Prostate gland (tissue), 2 donors: ENCODE data around the gene SLC16A2. TPM values are rescaled to one million over a fixed set of nuclear protein-coding genes. Genes with fewer than 3 reads are reported as not detected.

Experiments used
- DNase-seq: peaks from one replicate; pipeline ENCODE4 v3.0.0-alpha.2; 2019; ENCODE audit warnings: low spot score
- H3K27ac ChIP-seq, 2 donors: fragments of 200-600 bp; sonication (generic); 2 replicates each; pipeline ENCODE4 v1.5.1; 2017 to 2019
- H3K27me3 ChIP-seq: fragments of 200-600 bp; sonication (generic); replicated peaks from 2 replicates; pipeline ENCODE4 v1.5.1; 2019; ENCODE audit not compliant: insufficient read depth
- H3K36me3 ChIP-seq, 2 donors: fragments of 200-600 bp; sonication (generic); 1 replicate in 1 of 2; 2 replicates in 1 of 2; pipeline versions ENCODE4 v1.5.1 to v1.8.1; 2017 to 2019
- H3K4me1 ChIP-seq: fragments of 200-600 bp; sonication (generic); replicated peaks from 2 replicates; pipeline ENCODE4 v1.5.1; 2019
- H3K4me3 ChIP-seq, 2 donors: fragments of 200-600 bp; sonication (generic); 2 replicates each; pipeline ENCODE4 v1.5.1; 2017 to 2019
- H3K9me3 ChIP-seq: fragments of 200-600 bp; sonication (generic); 2 replicates; pipeline ENCODE4 v1.5.1; 2017
- POLR2A ChIP-seq: fragments of 450-650 bp; IDR thresholded peaks from one replicate; pipeline ENCODE4 v1.6.1; 2016; ENCODE audit warnings: antibody characterized with exemption, mild to moderate bottlenecking
- POLR2AphosphoS5 ChIP-seq: sonication (generic); formaldehyde crosslinking; IDR thresholded peaks from one replicate; pipeline ENCODE4 v1.6.1; 2017; ENCODE audit warnings: antibody characterized with exemption
- WGBS: methylation state at CpG from one replicate; pipeline ENCODE4 v1.1.5; 2018; 5-methylcytosine and 5-hydroxymethylcytosine counted together
- intact Hi-C: fragments of 100-400 bp; cut with DNase I; formaldehyde crosslinking; loops from one replicate; pipeline ENCODE4 v1.14.2; 2022
- total RNA-seq, 2 donors: library from RNA; depleted of rRNA; stranded (reverse); fragments of >200 nt; gene quantifications; one replicate each; pipeline ENCODE4 v1.1.0, GENCODE V29; 2016
- TF ChIP-seq, protein P1 (sequence below), 4 experiments: fragments of 200-600 bp in 2 of 4; fragments of 450-650 bp in 2 of 4; sonication (generic) in 2 of 4; IDR thresholded peaks; 1 replicate in 3 of 4; 2 replicates in 1 of 4; pipeline ENCODE4 v1.5.1; 2016 to 2019; ENCODE audit warnings: antibody characterized with exemption in 4 of 4, mild to moderate bottlenecking in 2 of 4, moderate library complexity in 2 of 4

The SLC16A2 gene
- total RNA-seq, 2 donors from 2014 or later: 8.7 to 9.3 TPM

DNA sequence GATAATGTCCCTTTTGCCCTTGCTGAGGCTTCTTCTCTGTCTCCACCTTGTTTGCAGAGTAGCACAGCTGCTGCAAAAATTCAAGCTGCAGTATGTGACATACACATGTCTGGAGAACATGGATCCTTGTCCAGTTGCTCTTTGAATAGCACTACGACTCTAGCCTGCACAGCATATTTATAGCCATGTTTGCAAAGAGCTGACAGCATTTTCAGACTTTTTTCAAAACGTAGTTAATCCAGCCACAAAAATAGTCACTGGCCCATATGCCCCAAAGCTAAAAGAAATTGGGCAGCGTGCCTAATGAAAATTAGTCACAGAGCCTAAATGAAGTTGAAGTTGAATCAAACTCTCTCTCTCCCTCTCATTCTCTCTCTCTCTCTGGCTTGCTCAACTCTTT lies 17.5 kb downstream of the SLC16A2 start:
- intact Hi-C loops: no loop called here
- no peaks in the 10 kb centered on the region for H3K36me3 ChIP-seq
- H3K4me3 ChIP-seq: no peak overlapping the region
- no peaks in the 10 kb centered on the region for H3K27me3 ChIP-seq
- no peak for DNase-seq
- H3K27ac ChIP-seq: no peak overlapping the region
- TF ChIP-seq, protein P1, sequence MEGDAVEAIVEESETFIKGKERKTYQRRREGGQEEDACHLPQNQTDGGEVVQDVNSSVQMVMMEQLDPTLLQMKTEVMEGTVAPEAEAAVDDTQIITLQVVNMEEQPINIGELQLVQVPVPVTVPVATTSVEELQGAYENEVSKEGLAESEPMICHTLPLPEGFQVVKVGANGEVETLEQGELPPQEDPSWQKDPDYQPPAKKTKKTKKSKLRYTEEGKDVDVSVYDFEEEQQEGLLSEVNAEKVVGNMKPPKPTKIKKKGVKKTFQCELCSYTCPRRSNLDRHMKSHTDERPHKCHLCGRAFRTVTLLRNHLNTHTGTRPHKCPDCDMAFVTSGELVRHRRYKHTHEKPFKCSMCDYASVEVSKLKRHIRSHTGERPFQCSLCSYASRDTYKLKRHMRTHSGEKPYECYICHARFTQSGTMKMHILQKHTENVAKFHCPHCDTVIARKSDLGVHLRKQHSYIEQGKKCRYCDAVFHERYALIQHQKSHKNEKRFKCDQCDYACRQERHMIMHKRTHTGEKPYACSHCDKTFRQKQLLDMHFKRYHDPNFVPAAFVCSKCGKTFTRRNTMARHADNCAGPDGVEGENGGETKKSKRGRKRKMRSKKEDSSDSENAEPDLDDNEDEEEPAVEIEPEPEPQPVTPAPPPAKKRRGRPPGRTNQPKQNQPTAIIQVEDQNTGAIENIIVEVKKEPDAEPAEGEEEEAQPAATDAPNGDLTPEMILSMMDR (IDR thresholded peaks at IDR 0.05): no peak
- TF ChIP-seq POLR2AphosphoS5: no peak
- no peak for TF ChIP-seq POLR2A
- WGBS: 62% methylated on average over 3 of the region's 3 CpGs
- no peaks in the 10 kb centered on the region for H3K4me1 ChIP-seq
- no peaks in the 10 kb centered on the region for H3K9me3 ChIP-seq

DNA sequence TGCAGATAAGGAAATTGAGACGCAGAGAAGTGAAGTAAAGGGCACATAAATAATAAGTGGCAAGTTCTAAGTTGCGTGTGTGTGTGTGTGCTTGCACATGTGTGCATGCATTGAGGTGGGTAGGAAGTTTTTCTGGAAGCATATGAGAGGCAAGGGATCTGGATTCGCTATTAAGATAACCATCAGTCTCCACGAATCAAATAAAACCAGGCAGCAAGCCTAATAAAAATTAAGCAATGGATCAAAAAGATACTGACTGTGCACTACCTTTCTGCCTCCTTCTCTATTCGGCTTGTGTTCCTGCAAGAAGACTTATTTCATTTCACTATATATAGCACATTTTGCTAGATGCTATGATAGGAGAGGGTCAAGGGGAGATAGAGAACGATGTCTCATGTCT lies 23.8 kb downstream of the SLC16A2 start:
- WGBS: 27% methylated on average over 6 of the region's 6 CpGs
- no peak for DNase-seq
- Histone ChIP-seq H3K9me3 (no peaks in the 10 kb centered on the region), H3K4me1 (no peaks in the 10 kb centered on the region), H3K27me3 (no peaks in the 10 kb centered on the region), H3K4me3 (no peak overlapping the region), H3K36me3 (no peaks in the 10 kb centered on the region), H3K27ac (no peak overlapping the region)
- TF ChIP-seq, protein P1 (IDR thresholded peaks at IDR 0.05): no peak
- TF ChIP-seq POLR2AphosphoS5 (no peak), POLR2A (no peak)
- intact Hi-C loops: no loop called here

DNA sequence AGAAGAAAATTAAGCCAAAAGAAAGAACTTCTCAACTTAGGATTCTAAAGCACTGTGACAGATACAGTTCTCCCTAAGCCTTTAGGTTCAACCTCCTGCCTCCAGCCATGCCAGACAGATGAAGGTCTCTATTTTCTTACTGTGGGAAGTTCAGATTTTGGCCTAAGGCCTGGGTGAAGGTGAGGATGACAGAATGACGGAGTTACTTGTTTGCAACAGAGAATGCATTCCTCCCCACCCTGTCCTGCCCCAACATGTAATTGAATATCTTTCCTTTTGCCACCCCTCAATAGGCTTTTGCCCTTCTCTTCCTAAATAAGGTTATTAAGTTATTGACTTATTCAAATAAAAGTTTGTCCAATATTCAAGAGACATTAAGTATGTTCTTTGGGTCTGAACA lies 25.6 kb downstream of the SLC16A2 start:
- H3K9me3 ChIP-seq: no peaks in the 10 kb centered on the region
- no peaks in the 10 kb centered on the region for H3K36me3 ChIP-seq
- TF ChIP-seq POLR2A (no peak), POLR2AphosphoS5 (no peak)
- TF ChIP-seq, protein P1 (IDR thresholded peaks at IDR 0.05): no peak
- DNase-seq: no peak
- no peak overlapping the region for H3K27ac ChIP-seq
- 71% methylated on average over 1 of the region's 1 CpG for WGBS
- no peaks in the 10 kb centered on the region for H3K27me3 ChIP-seq
- no peak overlapping the region for H3K4me3 ChIP-seq
- no peaks in the 10 kb centered on the region for H3K4me1 ChIP-seq
- intact Hi-C loops: no loop called here

DNA sequence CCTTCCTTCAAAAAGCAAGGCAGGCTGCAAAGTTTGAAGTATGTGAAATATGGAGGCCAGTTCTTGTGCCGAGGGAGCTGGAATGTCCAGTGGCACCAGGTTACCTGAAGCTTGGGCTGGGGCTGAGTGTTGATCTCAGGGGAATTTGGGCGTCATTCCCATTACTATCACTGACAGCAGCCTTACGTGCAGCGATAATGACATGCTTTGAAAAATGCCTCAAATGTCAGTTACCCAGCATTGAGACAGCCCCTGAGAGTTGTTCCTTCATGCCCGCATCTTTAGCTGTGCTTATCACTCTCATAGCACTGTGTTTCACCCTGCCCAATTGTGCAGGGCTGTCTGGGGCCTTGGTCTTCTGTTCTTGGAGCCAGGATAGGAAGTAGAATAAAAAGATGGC lies 27.4 kb downstream of the SLC16A2 start:
- WGBS: 89% methylated on average over 5 of the region's 5 CpGs

DNA sequence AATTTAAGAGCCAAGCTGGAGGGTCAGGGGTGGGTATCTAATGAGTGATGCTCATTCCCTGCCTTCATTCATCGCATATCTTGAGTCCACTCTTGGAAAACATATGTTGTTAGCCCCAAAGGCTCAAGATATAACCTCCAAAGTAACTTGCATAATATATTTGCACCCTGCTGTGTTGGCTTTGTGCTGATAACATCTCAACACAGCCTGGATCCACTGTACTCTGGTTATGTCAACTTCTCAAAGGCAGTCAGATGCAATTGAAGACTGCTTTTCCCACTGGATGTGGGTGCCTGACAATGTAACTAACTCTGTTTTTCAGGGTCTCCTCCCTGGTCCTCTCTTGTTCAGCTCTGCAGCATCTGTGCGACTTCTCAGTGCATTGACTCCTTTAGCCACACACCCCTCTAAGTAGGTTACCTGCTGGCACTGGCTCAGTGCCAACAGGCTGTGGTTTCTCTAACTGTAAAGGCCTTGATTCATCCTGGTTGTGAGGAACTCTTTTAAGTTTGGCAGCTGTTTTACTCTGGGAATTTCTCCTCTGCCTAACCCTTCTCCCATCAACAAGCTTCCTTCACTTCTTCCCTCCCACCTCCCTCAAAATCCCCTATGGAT lies 28.1 kb downstream of the SLC16A2 start:
- peak; percentile 4 for DNase-seq
- WGBS: 76% methylated on average over 2 of the region's 2 CpGs

More for the DNA sequence above, 27.4 kb downstream of the SLC16A2 start:
- Histone ChIP-seq H3K27me3 (no peaks in the 10 kb centered on the region), H3K9me3 (no peaks in the 10 kb centered on the region), H3K27ac (no peak overlapping the region), H3K36me3 (no peaks in the 10 kb centered on the region), H3K4me3 (no peak overlapping the region), H3K4me1 (no peaks in the 10 kb centered on the region)
- no peak for DNase-seq
- intact Hi-C loops: no loop called here
- TF ChIP-seq, protein P1 (IDR thresholded peaks at IDR 0.05): no peak
- no peak for TF ChIP-seq POLR2AphosphoS5
- no peak for TF ChIP-seq POLR2A

More for the DNA sequence above, 28.1 kb downstream of the SLC16A2 start:
- intact Hi-C loops: no loop called here
- no peak overlapping the region for H3K27ac ChIP-seq
- no peaks in the 10 kb centered on the region for H3K36me3 ChIP-seq
- no peaks in the 10 kb centered on the region for H3K9me3 ChIP-seq
- H3K4me3 ChIP-seq: no peak overlapping the region
- no peaks in the 10 kb centered on the region for H3K27me3 ChIP-seq
- H3K4me1 ChIP-seq: no peaks in the 10 kb centered on the region
- TF ChIP-seq, protein P1 (IDR thresholded peaks at IDR 0.05): no peak
- no peak for TF ChIP-seq POLR2AphosphoS5
- no peak for TF ChIP-seq POLR2A
